HG03175 (cell line): ENCODE measurements around the gene OR2Z1.
"Not testable (repeated sequence)": the region's sequence is repeated elsewhere in the genome, so short reads cannot be mapped to it uniquely, and the experiment has no call there.

Source experiments
- ATAC-seq: cut with Tn5 transposase; IDR thresholded peaks from one replicate; pipeline ENCODE4 v1.9.1; 2021; ENCODE audit warnings: mild to moderate bottlenecking, moderate library complexity; ENCODE audit not compliant: unreplicated experiment

OR2Z1 gene

GRCh38 chr19:8700956-8701355 is 20.5 kb upstream of the OR2Z1 start:
- ATAC-seq, result no peak

GRCh38 chr19:8702350-8702749 is 19.1 kb upstream of the OR2Z1 start:
- no peak for ATAC-seq

DNA sequence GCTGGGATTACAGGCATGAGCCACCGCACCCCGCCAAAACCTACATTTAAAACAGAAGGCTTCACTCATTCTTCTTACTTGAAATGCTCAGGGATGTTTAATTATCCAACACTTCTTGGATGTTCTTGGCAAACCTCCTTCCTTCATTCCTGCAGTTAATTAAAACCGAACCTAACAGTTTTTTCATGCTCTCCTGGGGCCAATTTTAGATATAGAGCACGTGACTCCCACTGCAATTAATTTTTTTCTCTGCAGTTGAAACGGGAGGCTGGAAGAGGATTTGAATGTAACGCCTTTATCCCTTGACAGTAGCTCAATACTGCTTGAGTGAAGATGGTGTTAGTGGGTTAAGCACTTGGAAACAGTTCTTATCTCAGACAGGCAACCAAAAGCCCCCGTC is 18.2 kb upstream of the OR2Z1 start:
- ATAC-seq, result no peak

GRCh38 chr19:8705304-8705703 is 16.1 kb upstream of the OR2Z1 start:
- ATAC-seq, result not testable (repeated sequence)

- ATAC-seq, result no peak
These were observed 15.7 kb upstream of the OR2Z1 start for GRCh38 chr19:8705742-8706141.

DNA sequence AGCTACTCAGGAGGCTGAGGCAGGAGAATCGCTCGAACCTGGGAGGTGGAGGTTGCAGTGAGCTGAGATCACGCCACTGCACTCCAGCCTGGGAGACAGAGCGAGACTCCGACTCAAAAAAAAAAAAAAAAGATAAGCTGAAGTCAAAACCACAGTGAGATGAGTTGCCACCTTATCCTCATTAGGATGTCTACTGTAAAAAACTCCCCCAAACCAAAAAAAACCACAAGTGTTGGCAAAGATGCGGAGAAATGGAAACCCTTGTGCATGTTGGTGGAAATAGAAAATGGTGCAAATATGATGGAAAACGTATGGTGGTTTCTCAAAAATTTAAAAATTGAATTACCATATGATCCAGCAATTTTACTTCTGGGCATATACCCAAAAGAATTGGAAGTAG is 11.1 kb upstream of the OR2Z1 start:
- not testable (repeated sequence) for ATAC-seq

GRCh38 chr19:8722032-8722431 is 598 bp downstream of the OR2Z1 start:
- no peak for ATAC-seq

GRCh38 chr19:8724276-8724675 is 2.8 kb downstream of the OR2Z1 start:
- no peak for ATAC-seq

DNA sequence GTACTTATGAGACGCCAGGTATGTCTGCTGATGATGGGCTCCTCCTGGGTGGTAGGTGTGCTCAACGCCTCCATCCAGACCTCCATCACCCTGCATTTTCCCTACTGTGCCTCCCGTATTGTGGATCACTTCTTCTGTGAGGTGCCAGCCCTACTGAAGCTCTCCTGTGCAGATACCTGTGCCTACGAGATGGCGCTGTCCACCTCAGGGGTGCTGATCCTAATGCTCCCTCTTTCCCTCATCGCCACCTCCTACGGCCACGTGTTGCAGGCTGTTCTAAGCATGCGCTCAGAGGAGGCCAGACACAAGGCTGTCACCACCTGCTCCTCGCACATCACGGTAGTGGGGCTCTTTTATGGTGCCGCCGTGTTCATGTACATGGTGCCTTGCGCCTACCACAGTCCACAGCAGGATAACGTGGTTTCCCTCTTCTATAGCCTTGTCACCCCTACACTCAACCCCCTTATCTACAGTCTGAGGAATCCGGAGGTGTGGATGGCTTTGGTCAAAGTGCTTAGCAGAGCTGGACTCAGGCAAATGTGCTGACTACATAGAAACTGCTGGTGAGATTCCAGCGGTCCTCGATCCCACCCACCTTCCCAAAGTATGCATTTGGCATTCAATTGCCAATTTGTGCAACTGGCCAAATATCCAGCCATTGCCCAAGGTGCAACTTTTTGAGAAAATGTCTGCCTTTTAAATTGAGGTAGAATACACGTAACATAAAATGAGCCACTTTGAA is 10.2 kb downstream of the OR2Z1 start:
- no peak for ATAC-seq

DNA sequence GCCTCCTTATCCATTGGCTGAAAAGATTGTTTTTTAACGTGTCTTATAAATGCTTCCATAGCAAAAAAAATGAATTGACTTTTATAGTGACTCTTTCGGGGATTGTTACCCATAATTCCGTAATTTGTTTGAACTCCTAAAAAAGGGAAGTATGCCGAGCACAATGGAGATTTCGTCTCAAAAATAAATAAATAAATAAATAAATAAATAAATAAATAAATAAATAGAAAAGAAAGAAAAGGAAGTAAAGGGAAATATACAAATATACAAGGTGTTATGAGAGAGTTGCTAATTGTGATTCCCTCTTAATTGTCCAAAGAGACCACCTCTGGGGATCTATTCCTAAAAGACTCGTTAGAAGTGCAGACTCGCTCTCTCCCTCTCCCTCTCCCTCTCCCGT is 16.9 kb downstream of the OR2Z1 start:
- no peak for ATAC-seq

DNA sequence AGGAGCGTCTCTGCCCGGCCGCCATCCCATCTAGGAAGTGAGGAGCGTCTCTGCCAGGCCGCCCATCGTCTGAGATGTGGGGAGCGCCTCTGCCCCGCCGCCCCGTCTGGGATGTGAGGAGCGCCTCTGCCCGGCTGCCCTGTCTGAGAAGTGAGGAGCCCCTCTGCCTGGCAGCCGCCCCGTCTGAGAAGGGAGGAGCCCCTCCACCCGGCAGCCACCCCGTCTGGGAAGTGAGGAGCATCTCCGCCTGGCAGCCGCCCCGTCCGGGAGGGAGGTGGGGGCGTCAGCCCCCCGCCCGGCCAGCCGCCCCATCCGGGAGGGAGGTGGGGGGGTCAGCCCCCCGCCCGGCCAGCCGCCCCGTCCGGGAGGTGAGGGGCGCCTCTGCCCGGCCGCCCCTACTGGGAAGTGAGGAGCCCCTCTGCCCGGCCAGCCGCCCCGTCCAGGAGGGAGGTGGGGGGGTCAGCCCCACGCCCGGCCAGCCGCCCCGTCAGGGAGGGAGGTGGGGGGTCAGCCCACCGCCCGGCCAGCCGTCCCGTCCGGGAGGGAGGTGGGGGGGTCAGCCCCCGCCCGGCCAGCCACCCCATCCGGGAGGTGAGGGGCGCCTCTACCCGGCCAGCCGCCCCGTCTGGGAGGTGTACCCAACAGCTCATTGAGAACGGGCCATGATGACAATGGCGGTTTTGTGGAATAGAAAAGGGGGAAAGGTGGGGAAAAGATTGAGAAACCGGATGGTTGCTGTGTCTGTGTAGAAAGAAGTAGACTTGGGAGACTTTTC is 18.0 kb downstream of the OR2Z1 start:
- ATAC-seq, result not testable (repeated sequence)

DNA sequence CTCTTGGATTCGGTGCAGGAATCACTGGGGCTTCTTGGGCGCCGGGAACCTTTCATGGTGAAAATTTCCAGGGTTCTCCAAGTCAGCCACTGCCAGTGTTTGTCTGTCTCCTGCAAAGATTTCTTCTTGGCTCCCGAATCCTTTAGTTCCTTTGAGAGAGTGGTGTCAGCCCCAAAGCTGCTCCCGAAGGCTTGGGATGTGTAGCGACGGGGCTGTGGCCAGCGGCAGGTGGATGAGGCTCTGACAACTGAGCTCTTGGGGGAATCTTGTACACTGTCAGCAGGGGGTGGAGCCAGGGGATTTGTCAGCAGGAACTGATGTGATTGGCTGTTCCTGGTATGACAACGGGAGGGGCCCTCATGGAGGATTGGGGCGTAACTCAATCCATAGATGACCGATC is 45.8 kb downstream of the OR2Z1 start:
- not testable (repeated sequence) for ATAC-seq

DNA sequence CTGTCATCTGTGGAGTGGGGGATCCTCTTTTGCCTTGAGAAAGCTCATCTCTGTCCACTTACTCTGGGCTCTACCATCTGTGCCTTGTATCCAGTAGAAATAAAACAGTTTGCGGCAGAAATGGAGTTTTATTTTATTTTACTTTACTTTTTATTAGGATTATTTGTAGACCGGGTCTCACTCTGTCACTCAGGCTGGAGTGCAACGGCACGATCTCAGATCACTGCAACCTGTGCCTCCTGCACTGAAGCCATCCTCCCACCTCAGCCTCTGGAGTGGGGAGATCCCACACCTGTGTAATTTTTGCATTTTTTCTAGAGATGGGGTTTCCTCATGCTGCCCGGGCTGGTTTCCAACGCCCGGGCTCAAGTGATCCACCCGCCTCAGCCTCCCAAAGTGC is 47.8 kb downstream of the OR2Z1 start:
- ATAC-seq, result not testable (repeated sequence)

GRCh38 chr19:8773587-8773986 is 52.2 kb downstream of the OR2Z1 start:
- not testable (repeated sequence) for ATAC-seq
